Measurements from ENCODE around the gene KIRREL1. TPM values are rescaled to one million over a fixed set of nuclear protein-coding genes. Genes with fewer than 3 reads are reported as not detected.

Gene KIRREL1
- total and polyA plus RNA-seq, 10 donors, result 1.4 to 50.9 (median 20.3) TPM

DNA sequence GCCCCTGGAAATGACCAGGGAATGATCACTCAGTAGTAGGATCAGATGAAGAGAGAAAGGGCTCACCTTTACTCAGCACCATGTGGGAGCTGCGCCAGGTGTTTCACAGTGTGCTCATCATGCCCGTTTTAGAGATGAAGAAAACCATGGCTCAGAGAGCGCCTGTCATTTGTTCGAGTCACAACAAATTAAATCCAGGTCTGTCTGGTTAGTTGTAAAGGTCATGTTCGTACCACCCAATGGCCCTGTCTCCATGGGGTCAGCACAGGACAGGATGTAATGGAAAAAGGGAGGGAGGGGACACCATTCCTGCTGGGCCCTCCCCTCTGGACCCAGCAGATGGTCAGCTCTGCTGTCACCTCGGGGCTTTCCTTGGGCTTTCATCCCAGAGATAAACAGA is 15.2 kb downstream of the KIRREL1 start:
- intact Hi-C loops (cut with DNase I; ENCODE audit: low total_unique reads), result no loop called here
- Histone ChIP-seq H3K9me3 (no peaks in the 10 kb centered on the region), H3K27me3 (replicated peaks in 1 of 7) (peaks cover 0 to 12% (median 0%) of the 10 kb centered on the region in 7 donors), H3K36me3 (no peaks in the 10 kb centered on the region), H3K4me3 (no peak overlapping the region), H3K4me1 (peaks cover 0 to 72% (median 12%) of the 10 kb centered on the region in 6 donors), H3K27ac (peak overlapping the region in 7 of 8 donors; percentile 30 to 76 (median 63))
- no peak for DNase-seq
- 65 to 77% (median 71%) methylated on average over 6 of the region's 6 CpGs for WGBS, 5 donors
- no peak for TF ChIP-seq CTCF (IDR thresholded peaks at IDR 0.05 in 8 of 11, conservative IDR thresholded peaks at IDR 0.05 in 3 of 11)
- TF ChIP-seq POLR2A (IDR thresholded peaks at IDR 0.05), result no peak
- TF ChIP-seq POLR2AphosphoS5 (IDR thresholded peaks at IDR 0.05), result no peak

- 70 to 76% (median 73%) methylated on average over 5 of the region's 5 CpGs for WGBS, 5 donors
- Histone ChIP-seq H3K4me1 (peaks cover under 1 to 70% (median 15%) of the 10 kb centered on the region in 6 donors), H3K27ac (peak overlapping the region; percentile 1 to 79 (median 74)), H3K27me3 (replicated peaks in 1 of 7) (peaks cover 0 to 6% (median 0%) of the 10 kb centered on the region in 7 donors), H3K9me3 (no peaks in the 10 kb centered on the region), H3K36me3 (no peaks in the 10 kb centered on the region), H3K4me3 (no peak overlapping the region)
- intact Hi-C loops (cut with DNase I; ENCODE audit: low total_unique reads), result no loop called here
- TF ChIP-seq POLR2A (IDR thresholded peaks at IDR 0.05), result no peak
- no peak for TF ChIP-seq CTCF (IDR thresholded peaks at IDR 0.05 in 8 of 11, conservative IDR thresholded peaks at IDR 0.05 in 3 of 11)
- TF ChIP-seq POLR2AphosphoS5 (IDR thresholded peaks at IDR 0.05), result no peak
- DNase-seq, result no peak
Observed at GRCh38 chr1:158011714-158012113, 18.3 kb downstream of the KIRREL1 start.

DNA sequence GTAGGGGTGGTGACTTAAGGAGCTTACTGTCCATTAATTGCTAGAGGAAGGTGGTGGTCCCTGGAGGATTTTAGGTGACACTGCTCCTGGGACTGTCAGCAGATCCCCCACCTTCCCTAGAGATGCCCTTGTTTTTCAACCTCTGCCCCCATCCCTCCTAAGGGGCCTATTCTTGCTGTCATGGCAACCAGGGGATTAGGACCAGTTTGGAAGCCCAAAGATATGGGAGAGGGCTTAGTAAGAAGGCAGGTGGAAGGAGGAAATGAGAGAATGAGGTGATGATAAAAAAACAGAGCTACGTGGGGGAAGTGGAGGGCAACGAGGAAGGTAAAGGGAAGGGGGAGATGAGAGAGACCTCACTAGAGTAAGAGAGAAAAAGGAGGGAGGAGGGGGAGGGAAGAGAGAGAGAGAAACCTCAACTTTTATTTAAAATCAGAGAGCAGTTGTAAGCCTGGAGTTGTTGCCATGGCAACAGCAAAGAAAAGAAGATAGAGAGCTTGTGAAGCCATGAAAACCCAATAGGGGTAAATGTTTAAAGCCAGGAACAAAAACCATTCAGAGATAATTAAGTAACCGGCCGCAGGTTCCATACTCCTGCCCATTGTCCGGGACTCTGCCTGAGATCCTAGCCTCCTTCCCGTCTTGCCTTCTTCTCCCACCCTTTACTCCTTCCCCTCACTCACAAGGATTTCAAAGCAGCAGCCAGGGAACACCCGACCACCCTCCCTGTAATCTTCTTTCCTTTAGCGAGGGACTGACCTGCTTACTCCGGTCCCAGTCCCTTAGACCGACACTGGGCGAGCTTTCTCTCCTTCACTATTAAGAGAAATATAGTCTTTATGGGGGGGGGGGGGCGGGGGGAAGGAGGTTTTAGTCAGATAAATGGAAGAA is 20.6 kb downstream of the KIRREL1 start:
- Histone ChIP-seq H3K27me3 (replicated peaks in 1 of 7) (peaks cover 0 to 5% (median 0%) of the 10 kb centered on the region in 7 donors), H3K27ac (peak overlapping the region in 6 of 8 donors; percentile 2 to 76 (median 20)), H3K4me3 (no peak overlapping the region), H3K4me1 (peaks cover 0 to 70% (median 23%) of the 10 kb centered on the region in 6 donors), H3K9me3 (no peaks in the 10 kb centered on the region), H3K36me3 (no peaks in the 10 kb centered on the region)
- WGBS, 5 donors, result 60 to 77% (median 72%) methylated on average over 12 of the region's 12 CpGs
- intact Hi-C loops (cut with DNase I; ENCODE audit: low total_unique reads), result no loop called here
- no peak for TF ChIP-seq POLR2A (IDR thresholded peaks at IDR 0.05)
- no peak for TF ChIP-seq CTCF (IDR thresholded peaks at IDR 0.05 in 8 of 11, conservative IDR thresholded peaks at IDR 0.05 in 3 of 11)
- no peak for TF ChIP-seq POLR2AphosphoS5 (IDR thresholded peaks at IDR 0.05)
- no peak for DNase-seq

DNA sequence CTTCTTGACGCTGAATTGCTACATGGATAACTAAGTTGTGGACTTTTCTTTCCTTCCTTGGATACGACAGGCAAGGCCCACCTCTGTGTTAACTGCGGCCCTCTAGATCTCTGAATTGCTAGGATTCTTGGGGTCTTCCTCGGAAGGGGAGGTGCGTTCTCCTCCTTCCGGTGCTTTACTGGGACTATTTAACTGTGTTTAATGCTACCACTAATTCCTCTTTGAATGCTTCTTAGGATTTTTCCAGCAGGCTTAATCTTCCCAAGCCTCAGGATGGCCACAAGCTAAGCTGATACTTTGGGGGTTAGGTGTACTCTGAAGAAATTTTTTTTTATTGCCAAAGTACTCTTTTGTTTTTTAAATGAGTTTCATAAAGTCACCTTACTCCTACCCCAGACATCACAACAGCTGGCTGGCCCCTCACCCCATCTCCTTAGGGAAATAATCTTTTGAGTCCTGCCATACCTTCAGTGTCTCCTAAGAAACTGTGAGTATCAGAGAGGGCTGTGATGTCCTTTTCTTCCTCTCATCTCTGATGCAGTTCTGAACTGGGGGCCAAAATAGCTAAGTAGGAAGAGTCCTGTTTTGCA is 21.4 kb downstream of the KIRREL1 start:
- no peak overlapping the region for H3K4me3 ChIP-seq
- no peaks in the 10 kb centered on the region for H3K9me3 ChIP-seq
- TF ChIP-seq POLR2A (IDR thresholded peaks at IDR 0.05) (no peak), POLR2AphosphoS5 (IDR thresholded peaks at IDR 0.05) (no peak), CTCF (IDR thresholded peaks at IDR 0.05 in 8 of 11, conservative IDR thresholded peaks at IDR 0.05 in 3 of 11) (no peak)
- intact Hi-C loops (cut with DNase I; ENCODE audit: low total_unique reads), result no loop called here
- no peak for DNase-seq
- no peaks in the 10 kb centered on the region for H3K36me3 ChIP-seq
- peaks cover 0 to 6% (median 0%) of the 10 kb centered on the region in 7 donors for H3K27me3 ChIP-seq (replicated peaks in 1 of 7)
- WGBS, 5 donors, result 80 to 87% (median 83%) methylated on average over 6 of the region's 6 CpGs
- H3K27ac ChIP-seq, result peak overlapping the region in 1 of 8 donors; percentile 76
- H3K4me1 ChIP-seq, result peaks cover 0 to 70% (median 25%) of the 10 kb centered on the region in 6 donors

All from spleen (tissue), 11 donors.